Umbilical cord (tissue), 2 donors: ENCODE measurements around the gene EMP1. TPM values are rescaled to one million over a fixed set of nuclear protein-coding genes. Genes with fewer than 3 reads are reported as not detected.

Experiments
- DNase-seq: peaks from one replicate; pipeline ENCODE4 v3.0.0-alpha.2; 2015; ENCODE audit warnings: low spot score
- total RNA-seq: library from RNA; depleted of rRNA; stranded (reverse); fragments of >200 nt; gene quantifications from one replicate; pipeline ENCODE4 v1.2.3, GENCODE V29; 2014; ENCODE audit warnings: low replicate concordance; ENCODE audit not compliant: insufficient read depth

The EMP1 gene
- total RNA-seq, 1 donor from 2014 or later = 81.6 TPM

DNA sequence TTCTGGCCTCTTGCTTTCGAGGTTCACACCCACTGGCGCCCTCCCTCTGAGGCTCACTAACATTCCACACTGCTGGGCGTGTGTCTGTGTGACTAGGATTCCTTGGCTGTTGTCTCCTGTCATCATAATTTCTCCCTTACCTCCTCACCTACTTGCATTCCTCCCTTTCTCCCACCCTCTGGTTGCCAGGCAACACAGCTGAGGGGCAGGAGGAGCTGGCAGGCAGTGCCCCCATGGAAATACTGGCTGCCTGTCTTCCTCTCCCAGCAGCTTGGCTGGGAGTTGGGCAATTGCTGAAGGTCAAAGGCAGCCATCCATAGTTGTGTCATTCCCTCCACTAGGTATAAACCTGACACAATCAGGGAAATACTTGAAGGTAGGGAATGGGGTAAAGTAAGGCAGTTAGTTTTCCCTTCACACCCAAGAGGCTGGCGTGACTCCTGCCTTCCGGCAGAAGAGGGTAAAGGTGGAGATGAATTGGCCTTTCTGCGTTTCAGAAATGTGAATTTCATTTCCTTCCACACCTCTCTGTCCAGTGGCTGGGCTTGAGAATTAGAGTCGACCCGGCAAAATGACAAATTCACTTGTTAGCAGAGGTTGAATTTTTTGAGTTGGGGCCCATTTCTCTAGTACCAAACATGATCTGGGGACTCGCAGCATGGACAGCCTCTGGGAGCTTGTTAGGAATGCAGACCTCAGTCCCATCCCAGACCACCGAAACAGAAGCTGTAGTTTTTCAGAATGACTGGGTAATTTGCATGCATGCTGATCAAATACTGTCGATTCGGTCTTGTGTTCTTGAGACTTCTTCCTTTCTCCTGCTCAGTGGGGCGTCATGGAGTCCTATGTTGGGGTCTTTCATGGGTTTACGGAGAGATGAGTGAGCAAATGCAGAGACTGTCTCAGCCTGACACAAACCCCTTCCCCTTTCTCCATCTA lies 24.3 kb upstream of the EMP1 start:
- DNase-seq = peak; percentile 86

DNA sequence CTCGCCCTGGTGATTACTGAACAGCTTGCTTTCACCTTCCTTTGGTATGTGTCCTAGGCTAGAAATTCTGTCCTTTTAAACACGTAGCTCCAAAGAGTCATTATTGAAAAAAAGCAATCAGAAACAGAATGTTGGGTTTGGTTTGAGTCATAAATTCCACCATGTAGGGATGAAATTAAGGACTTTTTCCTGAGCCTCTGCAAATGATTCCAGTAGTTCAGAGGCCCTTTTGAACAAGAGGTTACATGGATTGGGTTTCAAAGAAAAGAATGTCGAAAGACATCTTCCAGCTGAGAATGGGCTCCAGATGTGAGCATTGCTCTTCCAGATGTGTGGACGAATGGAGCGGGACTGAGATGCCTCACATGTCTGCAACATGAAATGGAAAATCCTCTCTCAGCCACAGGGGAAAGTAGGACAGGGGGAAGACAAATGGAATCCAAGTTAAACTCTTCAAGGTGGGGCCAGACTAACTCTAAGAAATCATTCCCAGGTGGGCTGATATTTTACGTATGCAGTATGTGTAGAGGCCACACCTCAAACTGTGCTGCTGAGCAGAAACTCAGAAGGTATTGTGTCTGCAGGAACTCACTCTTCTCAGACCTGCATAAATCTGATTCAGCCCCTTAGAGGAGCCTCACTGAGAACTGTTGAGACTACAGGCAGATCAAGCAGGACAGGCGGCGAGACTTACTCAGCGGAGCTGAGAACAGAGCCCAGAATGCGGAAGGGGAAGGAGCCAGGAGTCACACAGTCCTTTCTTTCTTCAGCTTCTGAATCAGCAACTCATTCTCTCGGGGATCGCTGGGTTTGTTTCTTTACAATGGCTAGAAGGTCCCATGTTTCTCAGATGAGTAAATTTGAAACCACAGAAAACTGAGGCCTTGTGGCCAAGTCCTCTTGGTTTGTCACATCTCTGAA lies 23.3 kb upstream of the EMP1 start:
- DNase-seq = peak; percentile 96

DNA sequence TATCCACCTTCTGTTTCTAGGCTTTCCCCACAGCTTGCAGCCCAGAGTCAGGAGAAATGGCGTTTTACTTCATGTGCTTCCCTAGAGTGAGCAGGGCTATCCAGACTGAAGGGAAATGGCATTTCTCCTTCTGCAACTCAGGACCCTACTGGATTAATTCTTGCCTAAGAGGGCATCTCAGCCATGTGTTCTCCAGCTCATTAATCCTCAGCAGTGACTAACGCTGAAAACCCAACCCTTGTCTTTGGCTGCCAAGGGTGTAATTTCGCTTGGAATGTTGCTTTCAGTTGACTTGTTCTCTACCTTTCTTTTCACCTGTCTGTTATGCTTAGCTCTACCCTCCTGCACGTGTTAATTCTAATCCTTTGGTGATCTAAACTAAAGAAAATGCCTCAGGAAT lies 21.0 kb upstream of the EMP1 start:
- peak; percentile 58 for DNase-seq

DNA sequence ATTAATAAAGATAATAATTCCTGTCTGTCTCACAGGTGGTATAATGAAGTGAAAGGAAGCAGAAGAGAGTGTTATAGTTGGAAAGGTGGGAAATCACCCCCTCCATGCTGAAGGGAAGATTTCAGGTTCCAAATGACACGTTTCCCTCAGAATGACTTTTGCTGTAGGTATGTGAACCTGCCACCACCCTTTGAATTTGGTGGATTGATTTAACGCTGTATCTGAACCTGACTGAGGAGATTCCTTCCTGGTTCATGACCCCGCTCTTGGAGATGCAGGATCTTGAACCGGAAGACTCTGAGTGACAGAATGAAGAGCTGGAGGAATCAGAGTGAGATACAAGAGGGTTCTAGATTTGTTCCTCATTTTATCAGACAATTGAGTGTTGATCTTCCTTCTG lies 20.3 kb upstream of the EMP1 start:
- DNase-seq = no peak

DNA sequence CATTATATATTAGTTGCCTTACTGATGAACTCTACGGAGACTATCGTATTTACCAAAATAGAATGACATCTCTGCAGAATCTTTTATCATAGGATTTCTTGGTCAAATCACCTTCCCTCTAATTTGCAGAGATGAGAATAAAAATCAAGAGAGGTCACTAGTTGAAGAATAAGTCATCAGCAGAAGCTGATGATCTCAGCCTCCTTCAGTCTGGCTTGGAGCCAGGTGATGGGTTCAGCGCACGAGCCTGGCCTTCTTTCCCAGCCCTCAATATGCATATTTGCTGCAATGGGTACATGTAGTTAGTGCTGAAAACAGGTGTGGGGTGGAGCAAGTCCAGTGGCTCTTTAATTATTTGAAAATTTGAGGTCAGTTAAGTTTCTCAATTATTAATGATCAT lies 19.2 kb upstream of the EMP1 start:
- no peak for DNase-seq

DNA sequence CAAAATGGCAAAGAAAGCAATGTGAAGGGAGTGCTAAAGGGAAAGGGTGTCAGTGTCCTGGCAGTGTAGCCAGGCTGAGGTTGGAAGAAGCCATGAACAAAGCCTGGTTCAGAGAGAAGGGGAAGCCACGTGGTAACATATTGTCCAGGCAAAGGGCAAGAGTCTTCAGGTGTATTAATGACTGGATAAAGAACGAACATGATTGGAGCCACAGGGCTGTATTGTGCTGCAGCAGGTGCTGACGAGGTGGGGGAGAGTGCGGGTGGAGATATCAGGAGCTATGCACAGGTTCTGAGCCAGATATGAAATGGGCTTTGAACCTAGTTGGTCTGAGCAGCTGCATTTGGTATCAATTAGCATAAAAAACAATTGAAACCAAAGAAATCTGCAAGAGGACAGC lies 18.6 kb upstream of the EMP1 start:
- DNase-seq = no peak

DNA sequence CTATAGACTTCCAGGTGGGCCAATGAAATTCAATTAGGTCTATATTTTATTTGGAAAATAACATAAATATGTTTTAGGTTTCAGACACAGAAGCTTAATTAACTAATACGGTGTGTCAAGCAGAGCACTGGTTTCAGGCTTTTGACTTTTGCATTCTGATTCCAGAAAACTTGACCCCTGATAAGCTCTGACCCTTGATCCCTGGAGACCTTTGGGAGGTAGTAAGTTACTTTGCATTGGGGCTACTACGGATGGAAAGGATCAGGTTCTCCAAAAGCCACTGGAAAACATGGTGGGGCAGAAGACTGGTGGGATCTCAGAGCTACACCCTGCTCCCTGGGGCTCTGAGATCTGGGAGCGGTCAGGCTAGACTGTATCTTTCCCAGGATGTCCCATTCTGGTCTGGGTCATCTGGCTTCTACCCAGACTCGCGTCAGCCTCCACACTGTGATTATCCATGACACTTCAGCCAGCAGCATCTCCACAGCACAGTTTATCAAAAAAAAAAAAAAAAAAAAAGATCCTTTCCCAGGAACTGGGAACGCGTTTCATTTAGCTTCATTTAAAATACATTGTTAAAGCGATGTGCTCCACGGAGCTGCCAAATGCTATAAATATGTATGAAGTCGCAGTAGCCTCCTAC lies 17.8 kb upstream of the EMP1 start:
- no peak for DNase-seq

DNA sequence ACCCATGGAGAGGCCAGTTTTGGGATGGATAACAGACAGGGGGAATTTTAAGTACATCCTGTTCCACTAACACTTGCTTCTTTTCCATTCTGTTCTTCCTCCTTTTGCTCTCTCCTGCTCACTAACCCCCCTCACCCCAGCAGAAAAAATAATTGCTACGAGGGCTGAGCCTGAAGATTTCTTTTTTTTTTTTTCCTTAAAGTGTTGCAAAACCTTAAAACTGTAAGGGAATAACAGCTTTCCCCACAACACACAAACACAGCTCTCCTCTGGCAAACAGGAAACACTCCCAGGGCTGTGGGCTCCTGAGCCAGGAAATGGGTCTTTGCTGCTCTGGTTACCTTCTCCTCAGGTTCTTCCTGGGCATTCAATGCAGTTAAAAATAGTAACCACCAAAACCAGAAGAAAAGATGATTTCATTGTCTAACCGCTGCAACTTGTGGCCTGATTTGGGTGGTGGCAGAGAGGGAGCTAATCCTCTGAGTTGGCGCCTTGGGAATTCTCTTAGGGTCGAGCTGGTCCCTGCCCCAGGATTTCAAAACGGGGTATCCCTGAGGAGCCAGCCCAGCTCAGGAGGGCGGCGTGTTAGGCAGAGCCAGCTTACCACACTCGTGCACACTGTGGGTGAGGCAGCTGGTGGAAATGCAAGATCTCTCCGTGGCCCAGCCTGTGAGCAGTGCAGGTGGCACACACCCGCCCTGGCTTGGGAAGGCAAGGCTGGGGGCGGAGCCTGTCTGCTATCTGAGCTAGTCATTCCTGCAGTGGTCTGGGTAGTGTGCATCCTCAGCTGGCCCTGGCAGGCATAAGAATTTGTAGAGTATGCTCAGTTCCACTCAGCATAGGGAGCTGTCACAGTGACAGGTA lies 17.1 kb upstream of the EMP1 start:
- DNase-seq = peak; percentile 64

DNA sequence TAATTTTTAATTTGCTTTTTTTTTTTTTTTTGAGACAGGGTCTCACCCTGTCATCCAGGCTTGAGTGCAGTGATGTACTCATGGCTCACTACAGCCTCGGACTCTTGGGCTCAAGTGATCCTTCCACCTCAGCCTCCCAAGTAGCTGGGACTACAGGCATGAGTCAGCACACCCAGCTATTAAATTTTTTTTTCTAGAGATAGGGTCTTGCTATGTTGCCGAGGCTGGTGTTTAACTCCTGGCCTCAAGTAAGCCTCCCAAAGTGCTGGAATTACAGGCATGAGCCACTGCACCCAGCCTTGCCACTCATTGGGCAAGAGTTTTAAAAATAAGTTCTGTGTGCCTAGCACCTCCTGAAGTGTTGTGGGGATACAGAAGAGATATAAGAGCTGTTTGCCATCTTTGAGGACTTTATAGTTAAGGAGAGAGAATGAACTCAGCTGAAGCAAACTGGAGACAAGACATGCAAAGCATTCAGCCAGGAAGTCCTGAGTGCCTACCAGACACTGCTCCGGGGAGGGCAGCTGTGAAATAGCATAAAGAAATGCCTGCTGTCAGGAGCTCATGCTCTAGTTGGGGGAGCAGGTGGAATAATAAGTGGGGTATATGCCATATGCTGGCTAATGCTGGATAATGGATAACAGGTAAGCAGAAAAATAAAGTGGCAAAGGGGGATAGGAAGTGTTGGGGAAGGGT lies 15.0 kb upstream of the EMP1 start:
- DNase-seq = no peak

DNA sequence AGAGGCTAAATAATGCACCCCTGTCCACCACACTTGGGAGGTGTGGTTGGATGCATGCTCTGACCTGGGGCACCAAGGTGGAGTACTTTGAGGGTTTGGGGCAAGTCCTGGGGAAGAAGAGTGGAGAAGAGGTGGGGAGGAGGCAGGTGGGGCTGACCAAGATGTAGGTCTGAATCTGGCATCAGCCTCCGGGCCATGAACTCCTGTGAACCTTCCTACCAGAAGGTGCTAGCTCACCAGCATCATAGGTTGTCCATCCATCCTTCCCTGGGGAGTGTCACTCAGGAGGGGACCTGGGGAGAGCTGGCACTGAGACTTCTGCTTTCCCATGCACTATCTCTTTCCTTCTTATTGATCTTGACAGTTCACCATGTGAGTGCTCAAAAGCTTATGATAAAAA lies 13.6 kb upstream of the EMP1 start:
- DNase-seq = no peak

DNA sequence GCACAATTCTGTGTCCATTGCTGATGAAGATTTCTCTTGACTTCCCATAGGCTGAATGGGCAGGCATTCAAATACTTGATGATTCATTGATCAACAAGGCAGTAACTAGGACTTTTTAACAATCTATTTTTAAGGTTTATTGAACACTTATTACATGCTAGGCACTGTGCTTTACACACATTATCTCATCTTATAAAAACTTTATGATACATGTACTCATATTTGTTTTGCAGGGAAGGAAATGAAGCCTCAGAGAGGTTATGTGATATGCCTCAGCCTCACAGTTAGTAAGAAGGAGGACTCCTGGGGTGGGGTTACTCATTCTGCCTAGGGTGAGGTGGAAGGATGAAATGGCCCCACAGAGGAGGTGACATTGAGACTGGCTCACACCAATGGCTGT lies 12.9 kb upstream of the EMP1 start:
- no peak for DNase-seq

DNA sequence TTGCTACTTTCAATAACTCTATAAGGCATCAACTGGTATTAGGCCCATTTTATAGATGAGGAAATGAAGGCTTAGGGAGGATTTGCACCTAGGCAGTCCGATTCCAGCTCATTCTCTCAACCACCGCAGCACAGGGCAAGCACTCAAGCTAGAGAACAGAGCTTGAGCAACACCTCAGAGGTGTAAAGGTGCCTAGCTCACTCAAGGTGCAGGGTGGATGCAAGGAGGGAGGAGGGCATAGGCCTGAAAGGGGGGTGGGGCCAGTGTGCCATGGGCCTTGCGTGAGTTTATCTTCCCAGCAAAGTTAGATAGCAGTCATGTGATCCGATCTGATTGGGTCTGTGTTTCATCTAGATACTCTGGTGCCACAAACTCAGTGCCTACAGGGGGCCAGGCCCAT lies 10.2 kb upstream of the EMP1 start:
- no peak for DNase-seq

DNA sequence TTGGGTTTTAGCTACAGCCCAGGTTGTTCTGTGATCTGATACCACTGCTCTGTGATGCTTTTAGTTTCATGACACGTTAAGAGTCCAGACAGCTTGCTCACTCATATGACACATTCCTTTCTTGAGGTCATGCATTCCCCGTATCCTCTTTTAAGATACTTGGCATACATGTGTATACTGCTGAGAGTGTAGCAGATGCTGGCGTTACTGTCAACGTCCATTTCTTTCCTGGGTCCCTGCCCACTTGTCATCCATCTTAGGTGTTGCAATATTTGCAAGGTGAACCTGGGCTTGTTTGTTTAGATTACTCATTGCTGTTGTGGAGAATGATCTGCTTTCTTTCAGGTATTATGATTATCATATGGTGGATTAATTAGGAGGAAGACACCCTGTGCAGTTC lies 9.1 kb upstream of the EMP1 start:
- DNase-seq = no peak

DNA sequence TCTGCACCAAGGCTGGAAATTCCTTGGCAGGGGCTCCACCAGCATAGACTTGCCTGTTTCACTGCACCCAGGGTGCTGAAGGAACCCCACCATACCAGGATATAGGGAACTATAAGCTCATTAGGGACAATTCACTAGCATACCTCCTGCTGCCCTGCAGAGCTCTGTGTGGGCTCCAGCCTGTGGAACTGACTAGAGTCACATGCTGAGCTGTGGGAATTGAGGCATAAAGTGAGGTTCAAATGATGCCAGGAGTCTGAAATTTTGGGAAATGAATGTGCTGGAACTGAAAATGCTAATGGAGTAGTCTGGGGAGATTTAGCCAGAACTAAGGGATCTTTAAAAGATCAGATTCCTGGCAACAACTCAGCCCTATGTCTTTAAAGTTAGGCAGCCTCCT lies 7.3 kb upstream of the EMP1 start:
- DNase-seq = no peak

DNA sequence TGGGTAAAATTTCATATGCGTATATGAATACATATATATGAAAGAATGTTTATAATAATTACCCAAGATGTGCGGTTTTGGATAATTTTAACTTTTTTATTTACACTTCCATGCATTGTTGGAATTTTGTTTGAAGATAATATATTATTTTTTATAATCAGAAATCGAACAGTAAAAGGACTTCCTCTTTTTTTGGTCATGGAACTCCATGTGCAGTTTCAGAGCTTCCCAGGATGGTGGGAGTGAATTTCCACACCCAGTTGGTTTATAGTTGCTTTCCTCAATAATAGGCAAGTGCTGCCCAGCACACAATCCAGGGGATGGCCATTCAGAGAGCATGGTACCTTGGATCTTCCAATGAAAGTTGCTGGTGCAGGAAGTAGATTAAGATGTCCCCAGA lies 6.3 kb upstream of the EMP1 start:
- DNase-seq = no peak

DNA sequence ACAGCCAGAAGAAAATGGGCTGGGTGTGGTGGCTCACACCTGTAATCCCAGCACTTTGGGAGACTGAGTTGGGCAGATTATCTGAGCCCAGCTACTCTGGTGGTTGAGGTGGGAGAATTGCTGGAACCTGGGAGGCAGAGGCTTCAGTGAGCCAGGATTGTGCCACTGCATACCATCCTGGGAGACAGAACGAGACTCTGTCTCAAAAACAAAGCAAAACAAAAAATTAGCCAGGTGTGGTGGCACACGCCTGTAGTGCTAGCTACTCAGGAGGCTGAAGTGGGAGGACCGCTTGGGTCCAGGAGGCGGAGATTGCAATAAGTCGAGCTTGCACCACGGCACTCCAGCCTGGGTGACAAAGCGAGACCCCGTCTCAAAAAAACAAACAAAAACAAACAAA lies 3.8 kb upstream of the EMP1 start:
- DNase-seq = no peak

DNA sequence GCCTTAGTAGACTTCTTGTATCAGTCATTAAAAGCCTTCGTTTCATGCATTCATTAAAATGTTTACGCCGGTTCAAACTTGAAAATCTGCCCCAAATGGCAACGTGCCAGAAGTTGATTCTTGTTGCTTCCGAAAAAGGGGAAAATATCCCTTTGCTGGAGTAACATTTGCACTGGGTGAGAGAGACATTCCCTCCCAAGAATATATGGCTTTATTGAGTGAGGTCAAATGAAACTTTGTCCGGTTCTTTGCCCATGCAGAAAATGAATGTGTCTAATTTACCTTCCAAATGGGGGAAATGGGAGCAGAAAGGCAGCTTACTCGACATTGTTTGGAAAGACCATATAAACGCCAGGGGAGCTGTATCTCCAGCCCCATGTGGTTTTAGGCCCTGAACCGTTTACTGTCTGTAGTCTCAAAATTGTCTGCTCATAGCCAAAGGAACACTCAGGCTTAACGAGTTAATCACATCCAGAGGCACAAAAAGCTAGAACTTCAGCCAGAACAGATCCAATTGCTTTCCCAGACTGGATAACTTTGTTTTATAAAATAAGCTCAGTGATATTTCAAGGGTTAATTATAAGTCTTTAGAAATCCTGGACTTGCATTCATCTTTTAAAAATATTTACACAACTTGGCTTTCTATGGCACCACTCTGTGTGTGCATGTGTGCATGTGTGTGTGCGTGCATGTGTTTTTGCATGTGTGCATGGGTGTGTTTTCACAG lies 2.9 kb upstream of the EMP1 start:
- DNase-seq = no peak

DNA sequence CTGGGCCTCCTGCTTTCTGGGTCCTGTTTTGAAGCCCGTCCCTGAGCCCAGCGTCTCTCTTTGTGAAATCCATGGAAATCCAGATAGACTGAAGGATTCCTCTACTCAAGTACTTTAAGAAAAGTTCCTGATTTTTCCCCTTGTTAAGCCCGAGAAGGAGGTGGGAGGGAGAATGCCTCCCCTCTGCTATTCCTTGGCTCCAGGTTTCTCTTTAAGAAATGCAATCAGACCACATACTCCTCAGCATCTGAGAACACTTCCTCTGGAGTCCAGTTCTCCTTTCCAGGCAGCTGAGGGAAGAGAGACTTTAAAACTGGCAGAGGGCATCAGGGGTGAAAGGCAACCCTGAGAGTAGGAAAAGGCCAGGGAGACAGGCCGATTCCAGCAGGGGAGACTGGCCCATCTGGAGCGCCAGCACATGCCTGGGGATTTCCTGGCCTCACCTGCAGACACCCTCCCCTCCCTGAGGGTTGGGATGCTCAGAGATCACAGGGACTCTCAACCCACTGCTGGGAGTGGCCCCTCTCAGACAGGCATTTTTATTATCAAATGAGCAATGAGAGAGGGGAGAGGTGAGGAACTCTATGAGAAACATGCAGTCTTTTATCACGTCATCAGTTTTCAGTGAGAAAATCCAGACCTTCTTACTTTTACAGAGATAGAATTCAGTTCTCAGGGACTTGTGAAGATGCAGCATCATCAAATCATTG lies 2.0 kb upstream of the EMP1 start:
- DNase-seq = peak; percentile 96

DNA sequence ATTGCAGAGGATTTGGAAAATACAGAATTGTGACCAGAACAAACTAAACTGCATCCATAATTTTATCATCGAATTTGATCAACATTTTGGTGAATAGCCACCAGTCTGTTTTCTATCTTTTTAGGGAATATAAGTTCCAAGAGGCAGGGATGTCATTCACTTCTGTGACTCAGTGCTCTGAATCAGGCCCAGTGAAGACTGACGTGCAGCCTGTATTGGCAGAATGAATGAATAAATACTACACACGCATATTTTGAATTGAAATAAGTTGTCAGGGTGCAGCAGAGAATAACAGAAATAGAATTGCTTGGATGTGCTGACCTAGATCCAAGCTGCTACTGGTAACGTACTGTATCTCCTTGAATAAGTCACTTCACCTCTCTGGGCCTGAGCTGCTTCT lies 1.3 kb upstream of the EMP1 start:
- DNase-seq = no peak
